GM19372 (cell line): ENCODE data around the gene CCDC15.

Experiments used
- ATAC-seq: cut with Tn5 transposase; IDR thresholded peaks from one replicate; pipeline ENCODE4 v1.9.1; 2021; ENCODE audit warnings: mild to moderate bottlenecking, low read depth, moderate library complexity; ENCODE audit not compliant: unreplicated experiment

The CCDC15 gene

DNA sequence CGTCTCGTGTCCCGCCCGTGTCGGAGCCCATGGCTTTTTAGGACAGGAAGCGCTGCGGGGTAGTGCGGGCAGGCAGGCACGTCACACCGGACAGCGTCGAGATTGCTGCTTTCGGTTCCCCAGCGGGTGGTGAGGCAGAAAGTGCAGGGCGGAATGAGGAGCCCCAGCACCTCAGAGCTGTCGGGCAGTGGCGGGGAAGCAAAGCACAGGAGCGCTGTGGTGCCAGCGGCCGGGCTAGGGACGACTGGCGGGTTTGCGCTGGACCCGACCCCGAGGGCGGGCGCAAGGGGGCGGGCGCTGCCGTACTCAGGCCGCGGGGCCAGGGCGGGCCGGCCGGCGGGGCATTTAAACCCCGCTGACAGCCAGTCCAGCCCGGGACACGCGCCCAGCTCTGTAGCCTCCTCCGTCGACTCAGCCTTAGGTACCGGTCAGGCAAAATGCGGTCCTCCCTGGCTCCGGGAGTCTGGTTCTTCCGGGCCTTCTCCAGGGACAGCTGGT lies 109.0 kb downstream of the CCDC15 start, which contains the start of gene SLC37A2:
Gene SLC37A2, plus strand, starts transcription at position 375 of the 498 bp plus-strand sequence. Its CDS starts 63 bp downstream, at position 438.
- peak; percentile 86 for ATAC-seq

DNA sequence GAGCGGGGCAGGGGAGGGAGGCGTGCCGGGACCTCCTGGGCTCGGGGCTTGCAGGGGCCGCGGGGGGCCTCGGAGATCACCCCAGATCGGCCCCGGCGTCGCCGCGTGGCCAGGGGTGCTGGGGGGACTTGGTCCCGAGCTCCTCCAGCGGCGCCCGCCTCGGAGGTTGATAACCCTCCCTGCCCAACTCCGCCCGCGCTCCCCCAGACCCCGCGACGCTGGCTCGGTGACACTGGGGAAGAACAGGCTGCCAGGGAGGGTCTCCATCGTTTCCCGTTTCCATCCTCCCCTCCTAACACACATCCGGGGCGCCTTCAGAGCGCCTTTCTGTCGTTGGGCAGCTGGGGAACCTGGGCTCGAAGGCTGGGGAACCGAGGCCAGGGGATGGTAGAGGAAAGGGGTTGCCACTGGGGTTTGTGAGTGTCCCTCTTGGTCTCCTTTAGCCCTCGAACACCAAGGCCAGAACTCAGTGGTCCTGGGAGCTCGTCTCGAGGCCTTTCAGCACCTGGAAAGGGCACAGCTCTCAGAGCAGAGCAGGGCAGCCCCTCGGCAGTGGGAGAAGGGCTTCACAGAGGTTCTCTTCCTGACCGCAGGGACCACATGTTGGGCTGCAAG lies 109.5 kb downstream of the CCDC15 start:
- peak; percentile 18 for ATAC-seq

DNA sequence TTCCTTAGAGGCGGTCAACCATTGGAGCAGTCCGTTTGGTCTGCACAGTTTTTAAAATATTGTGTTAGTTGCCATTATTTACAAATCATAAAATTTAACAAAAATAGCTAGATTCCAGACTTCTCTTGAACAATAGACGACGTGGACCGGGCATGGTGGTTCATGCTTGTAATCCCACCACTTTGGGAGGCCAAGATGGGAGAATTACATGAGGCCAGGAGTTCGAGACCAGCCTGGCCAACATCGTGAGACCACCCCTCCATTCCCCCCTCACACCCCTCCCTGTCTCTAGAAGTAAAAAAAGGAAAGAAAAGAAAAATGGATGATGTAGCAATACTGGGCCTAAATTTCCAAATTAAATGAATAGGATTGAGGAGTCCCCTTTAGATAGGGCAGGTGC lies 110.1 kb downstream of the CCDC15 start:
- no peak for ATAC-seq

DNA sequence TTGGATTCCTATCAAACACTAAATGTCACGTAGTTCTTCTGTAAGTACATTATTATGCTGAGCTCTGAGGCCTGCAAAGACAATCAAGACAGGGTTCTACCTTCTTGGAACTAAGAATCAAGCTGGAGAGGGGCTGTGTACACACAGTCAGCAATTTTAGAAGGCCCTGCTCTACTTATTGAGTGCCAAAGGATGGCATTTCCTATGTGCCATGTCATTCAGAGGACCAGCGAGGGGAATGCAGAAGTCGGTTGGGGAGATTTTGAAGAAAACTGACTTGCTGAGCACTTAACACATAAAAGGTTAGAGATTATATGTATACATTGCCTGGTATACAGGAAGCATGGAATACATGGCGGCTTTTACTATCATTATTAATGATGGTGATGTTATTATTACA lies 114.4 kb downstream of the CCDC15 start:
- no peak for ATAC-seq

DNA sequence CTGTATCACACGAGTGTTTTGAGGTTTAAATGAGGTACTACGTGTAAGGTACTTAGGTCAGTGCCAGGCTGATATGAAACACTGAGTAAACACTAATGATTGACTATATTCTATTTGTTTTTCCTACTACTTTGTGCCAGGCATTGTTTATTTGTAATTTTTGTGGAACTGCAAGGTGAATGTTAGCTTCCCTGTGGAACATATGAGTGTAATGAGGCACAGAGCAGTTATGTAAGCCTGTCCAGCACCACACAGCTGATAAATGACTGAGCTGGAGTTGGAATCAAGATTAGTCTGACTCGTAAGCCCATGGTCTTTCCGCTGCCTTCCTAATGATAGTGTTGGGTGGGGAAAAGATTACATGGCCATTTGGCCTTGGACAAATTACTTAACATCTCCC lies 115.0 kb downstream of the CCDC15 start:
- ATAC-seq: no peak

DNA sequence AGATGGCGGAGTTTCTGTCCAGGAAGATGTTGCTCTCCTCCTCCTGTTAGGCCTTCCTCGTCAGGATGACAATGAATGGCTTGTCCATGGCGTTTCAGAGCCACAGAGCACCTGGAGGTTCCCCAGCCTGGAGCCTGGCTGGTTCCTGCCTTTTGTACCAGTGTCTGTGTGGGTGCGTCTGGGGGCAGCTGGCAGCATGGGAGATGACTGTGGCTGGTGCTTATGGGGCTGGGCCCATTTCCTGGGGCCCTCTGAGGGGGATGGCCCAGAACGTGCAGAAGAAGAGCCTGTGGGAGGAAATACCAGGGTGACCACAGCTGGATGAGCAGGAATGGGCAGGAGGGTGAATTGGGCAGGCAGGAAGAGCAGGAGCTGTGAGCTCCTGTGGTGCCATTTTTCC lies 115.8 kb downstream of the CCDC15 start:
- no peak for ATAC-seq

DNA sequence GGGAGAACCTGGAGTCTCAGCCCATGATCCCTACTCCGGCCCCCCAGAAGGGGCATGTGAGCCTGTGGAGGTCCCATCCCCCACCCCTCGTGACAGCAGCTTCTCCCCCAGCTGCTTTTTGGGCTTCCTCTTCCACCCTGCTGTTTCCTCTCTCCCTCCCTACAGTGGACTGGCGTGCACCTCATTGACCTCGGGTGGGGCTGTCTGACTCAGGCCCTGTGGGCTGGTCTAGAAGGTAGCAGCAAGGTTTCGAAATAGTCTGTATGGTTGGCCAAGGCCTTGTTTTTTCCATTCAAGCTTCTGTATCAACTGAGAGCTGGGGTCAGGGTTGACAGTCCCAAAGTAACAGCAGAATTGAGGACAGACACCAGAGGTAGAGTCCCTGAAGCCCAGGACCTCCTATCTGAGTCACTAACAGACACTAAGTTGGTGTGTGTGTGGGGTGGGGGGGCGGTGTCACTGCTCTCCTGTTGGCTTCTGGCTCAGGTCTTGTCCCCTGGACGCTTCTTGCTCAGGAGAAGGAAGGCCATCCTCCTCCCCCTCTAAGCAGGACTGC lies 116.8 kb downstream of the CCDC15 start:
- peak; percentile 69 for ATAC-seq

DNA sequence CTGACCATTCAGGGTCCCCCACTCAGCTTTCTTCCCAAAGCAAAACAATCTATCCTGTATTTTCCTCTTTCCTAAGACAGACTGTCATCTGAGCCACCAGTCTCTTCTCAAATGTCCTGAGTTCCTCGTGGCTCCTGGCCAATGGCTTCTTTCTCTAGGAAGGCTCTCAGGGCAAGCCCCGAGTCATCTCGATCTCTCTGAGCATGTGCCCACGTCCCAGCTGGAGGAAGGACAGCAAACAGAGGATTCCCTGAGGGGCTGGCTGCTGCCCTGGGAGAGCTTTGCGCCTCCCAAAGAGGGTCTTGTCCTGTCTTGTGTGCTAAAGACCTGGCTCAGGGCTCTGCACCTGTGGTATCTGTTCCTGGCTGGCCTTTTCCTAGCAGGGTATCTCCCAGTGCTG lies 117.4 kb downstream of the CCDC15 start:
- no peak for ATAC-seq

DNA sequence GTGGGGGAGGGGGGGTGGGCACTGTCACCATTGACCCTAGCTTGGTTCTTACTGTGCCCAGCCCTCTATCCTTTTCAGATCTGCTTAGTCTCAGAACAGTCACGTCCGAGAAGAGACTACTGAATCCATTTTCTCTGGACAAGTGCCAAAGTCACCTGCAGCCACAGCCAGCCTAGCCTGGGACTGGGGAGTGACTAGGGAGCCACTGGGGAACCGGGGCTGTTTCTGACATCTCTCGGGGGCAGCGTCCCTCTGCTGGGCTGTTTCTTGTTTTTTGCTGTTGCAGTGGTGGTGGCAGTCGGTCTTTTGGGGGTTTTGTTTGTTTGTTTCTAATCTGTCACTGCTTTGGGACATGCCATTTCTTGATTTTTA lies 117.8 kb downstream of the CCDC15 start:
- no peak for ATAC-seq

DNA sequence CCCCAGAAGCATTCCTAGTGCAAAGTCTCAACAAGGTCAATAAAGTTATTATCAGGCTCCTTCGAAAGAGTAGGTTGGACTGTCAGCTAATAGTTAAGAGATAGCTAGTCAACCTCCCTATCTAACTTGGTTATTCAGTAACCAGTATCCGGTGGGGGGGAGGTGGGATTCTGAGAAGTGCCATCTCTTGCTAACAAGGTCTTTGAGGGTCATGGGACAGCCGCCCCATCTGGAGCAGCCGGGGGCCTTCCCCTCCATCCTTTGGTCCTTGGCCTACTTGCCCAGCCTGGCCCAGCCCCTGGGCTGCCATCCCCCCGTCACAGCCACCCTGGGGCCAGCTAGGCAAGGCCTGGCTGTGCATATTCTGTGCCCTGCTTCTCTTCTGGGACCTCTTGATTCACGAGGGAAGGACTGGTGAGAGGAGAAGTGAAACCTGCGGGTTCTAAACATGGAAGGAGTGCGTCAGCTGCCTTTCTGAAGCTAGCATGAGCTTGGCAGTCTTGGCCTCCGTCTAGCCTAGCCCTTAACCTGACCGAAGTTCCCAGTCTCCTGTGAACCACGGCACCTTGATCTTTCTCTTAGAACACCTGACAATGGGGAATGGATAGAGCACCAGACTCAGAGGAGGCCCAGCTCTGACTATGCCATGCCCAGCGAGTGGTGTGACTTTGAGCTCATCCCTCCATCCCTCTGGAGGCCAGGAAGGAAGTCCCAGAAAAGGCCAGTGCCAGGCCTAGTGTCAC lies 118.4 kb downstream of the CCDC15 start:
- ATAC-seq: peak; percentile 63

DNA sequence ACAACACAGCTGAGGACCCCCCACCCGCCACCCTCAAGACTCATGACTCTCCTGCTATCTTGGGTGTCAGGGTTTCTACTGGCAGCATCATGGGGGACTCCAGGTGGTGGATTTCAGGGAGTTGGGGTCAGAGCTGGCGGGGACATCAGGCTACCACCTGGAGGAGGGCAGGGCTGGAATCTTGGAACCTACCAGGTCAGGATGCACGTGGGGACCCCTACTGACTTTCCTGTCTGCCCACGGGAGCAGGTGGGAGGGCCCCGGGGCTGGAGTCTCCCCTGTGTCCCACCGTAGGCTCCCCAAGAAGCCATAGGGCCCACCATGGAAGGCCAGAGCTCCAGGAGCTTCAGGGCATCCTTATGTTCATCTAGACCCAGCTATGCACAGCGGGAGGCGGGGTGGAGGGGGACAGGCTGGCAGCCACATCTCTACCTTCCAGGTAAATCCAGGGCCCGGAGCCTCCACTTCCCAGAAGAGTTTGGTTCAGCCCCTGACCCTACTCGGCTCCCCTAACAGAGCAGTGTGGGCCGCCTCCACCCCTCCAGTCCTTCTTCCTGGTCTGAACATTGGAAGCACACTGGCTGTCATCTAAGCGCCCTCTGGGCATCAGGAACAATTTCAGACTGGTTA lies 119.1 kb downstream of the CCDC15 start:
- ATAC-seq: no peak

DNA sequence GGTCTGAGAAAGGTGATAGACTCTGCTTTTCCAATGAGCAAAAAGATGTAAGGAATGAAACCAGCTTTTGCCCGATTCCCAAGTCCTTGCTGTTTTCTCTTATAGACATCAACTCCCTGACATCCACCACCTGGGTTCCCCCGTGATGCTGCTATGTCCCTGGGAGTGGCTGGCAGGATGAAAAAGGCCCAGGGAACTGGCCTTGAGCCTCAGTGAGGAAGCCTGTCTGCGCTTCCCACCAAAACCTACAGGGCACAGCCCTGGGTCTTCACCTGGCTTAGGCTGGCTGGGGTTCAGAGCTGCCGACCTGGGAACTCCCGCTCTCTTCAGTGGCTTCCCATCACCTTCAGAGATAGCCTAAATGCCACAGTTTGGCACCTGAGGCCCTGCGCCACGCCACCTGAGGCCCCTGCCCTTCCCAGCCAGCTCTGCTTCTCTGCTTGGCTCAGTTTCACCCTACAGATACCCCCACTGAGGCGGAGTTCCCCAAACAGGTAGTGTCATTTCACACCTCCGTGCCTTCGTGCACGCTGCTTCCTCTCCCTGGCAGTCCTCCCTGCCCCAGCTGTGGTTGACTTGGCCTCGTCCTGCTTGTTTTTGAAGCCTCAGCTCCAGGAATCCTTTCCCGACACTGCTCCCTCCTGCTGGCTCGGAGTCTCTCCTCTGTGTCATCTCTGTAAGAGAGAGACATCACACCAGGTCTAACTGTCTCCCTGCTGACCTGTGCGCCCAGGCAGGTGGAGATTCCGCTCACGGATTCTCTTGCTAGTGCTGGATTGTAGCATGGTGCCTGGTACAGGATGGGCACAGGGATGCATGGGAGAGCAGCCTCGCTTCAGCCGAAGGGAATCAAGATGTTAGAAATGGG lies 119.8 kb downstream of the CCDC15 start:
- ATAC-seq: no peak

DNA sequence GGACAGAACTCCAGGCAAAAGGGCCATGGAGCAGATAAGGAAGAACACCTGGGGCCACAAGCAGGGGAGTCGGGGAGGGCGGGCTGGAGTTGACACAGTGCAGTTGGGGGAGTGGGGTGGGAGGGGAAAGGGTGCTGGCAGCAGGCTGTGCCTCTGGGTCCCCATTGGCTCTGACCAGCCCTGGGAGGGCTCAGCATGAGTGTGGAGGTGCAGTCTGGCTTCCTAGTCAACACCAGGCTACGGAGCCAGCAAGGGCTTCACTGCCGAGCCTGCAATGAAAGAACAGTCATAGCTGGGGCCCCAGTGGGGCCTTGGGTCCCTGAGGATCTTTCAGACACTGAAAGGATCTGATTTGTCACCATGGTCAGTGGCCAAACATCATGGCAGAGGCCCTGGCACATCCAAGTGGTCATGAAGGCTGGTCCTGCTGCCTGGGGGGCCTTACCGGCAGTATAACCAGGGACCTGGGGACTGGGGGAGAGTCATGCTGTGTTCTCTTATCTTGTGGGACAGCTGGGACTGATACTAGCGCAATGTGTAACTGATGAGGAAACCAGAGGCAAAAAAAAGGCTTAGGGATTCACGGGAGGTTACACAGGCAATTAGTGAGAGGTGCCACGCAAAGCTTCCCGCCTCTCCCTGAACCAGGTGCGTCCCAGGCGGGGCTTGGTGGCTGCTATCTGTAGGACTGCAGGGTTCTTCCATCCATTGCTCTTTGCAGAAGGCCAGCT lies 120.7 kb downstream of the CCDC15 start:
- ATAC-seq: no peak

DNA sequence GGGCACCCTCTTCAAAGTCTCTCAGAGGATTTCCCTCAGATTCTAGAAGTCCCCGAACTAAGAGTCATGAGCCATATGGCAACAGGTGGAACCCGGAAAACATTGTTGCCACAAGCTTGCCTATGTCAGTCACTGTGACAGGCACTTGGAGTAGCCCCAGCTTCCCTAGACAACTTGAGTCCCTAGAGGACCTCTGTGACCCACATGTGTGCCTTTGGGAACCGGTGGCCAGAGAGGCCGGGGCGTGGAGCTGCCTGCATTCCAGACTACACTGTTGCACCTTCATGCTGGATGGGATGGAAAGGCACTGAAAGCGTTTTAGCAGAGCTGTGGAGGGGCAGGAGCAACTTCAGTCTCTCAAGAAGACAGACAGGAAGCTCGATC lies 121.2 kb downstream of the CCDC15 start:
- ATAC-seq: no peak

DNA sequence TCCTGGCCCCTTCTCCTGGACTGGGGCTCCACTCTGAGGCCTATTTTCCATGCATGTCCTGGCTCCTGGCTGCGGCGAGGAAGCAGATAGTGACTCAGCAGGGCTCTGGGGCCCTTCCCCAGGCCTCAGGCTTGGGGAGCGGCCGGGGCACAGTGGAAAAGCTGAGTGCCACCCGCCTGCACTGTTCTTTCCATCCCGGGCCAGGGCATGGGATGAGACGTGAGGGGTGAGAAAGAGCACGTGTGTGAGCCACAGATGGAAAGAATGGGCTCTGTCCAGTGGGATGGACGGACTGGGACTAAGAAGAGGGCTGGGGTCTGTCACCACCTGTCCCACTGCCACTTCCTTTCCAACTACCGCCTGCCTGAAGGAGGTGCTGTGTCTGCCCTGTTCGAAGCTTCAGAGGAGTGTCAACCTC lies 121.9 kb downstream of the CCDC15 start:
- ATAC-seq: no peak

DNA sequence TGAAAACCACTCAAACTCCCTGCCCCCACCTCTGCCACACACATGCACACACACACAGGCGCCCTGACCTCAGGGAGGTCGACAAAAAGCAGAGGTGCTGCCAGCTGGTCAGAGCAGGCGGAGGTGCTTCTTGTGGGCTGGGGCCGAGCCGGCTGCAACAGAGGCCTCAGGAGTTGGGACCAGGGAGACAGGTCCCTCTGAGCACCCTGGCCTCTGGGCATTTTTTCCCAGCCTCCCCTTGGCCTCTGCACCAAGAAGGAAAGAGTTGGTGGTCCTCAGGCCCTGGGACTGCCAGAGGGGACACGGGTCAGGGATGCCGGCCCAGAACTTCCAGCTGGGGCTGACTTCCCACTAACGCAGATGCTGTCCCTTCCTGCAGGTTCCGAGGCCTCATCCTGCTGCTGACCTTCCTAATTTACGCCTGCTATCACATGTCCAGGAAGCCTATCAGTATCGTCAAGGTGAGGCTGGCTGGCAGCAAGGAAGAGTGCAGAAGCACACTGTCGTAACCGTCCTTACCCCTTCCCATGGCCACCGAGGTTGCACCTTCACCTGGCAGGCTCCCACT lies 122.5 kb downstream of the CCDC15 start:
- ATAC-seq: no peak

DNA sequence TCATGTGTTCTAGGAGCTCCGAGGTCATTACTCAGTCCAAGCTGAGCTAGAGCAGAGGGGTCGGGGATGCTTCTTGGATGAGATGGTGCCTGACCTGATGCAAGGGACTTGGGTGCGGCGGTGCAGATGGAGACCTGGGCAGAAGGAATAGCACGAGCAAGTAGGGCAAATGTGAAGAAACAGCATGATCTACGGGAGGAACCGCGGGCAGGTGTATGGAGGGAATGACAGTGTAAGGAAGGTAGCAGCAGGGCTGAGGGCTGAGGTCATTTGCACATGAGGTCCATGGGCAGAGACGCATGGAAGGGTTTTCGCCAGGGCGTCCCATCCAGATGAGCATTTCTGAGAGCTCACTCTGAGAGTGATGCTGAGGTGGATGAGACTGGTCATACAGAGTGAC lies 124.0 kb downstream of the CCDC15 start:
- ATAC-seq: no peak

DNA sequence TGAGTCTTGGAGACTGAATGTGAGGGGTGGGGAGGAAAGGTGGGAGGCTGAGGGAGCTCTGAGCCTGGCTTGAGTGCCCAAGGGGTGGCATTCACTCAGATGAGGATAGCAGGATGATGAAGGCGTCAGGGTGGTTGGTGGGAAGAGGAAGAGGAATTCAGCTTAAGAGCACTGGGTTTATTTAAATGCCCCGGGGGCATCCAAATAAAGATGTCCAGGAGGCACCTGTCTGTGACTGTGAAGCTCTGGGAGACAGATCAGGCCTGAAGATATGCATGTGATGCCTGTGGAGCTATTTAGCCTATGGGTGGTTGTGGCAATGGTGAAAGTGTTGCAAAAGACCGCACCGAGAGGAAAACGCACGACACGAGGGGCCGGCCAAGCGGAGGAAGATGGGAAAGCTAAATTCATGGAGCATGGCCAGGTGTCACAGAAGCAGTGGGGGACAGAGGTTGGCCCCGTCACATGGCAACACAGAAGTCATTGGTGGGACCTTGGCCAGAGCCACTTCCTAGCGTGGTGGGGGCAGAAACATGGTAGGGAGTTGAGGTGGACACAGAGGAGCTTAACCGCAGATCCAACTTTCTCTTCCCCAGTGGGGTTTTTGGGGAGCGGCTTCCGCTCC lies 124.6 kb downstream of the CCDC15 start:
- no peak for ATAC-seq
